HepG2 (cell line): ENCODE results near the gene NCOA7. TPM values are rescaled to one million over a fixed set of nuclear protein-coding genes. Genes with fewer than 3 reads are reported as not detected.

Source experiments
- NFATC3 ChIP-seq: sonication (generic); formaldehyde crosslinking; IDR thresholded peaks from 2 replicates; pipeline ENCODE4 v1.5.1; 2020; ENCODE audit warnings: mild to moderate bottlenecking, missing genetic modification reagents
- RARG ChIP-seq: sonication (generic); formaldehyde crosslinking; IDR thresholded peaks from 2 replicates; pipeline ENCODE4 v1.4.0; 2020; ENCODE audit warnings: low read depth, mild to moderate bottlenecking, missing genetic modification reagents
- SIX4 ChIP-seq: sonication (generic); formaldehyde crosslinking; IDR thresholded peaks from 2 replicates; pipeline ENCODE4 v1.4.0; 2020; ENCODE audit warnings: missing genetic modification reagents
- ZNF225 ChIP-seq: sonication (generic); formaldehyde crosslinking; IDR thresholded peaks from 2 replicates; pipeline ENCODE4 v1.4.0; 2020; ENCODE audit warnings: mild to moderate bottlenecking, missing genetic modification reagents
- ZNF34 ChIP-seq: sonication (generic); formaldehyde crosslinking; IDR thresholded peaks from 2 replicates; pipeline ENCODE4 v1.4.0; 2020; ENCODE audit warnings: mild to moderate bottlenecking, missing genetic modification reagents, borderline replicate concordance
- ZNF350 ChIP-seq: sonication (generic); formaldehyde crosslinking; IDR thresholded peaks from 2 replicates; pipeline ENCODE4 v1.4.0; 2020; ENCODE audit warnings: mild to moderate bottlenecking, low read depth, missing genetic modification reagents, borderline replicate concordance
- ZNF891 ChIP-seq: sonication (generic); formaldehyde crosslinking; IDR thresholded peaks from 2 replicates; pipeline ENCODE4 v1.5.0; 2020; ENCODE audit warnings: mild to moderate bottlenecking, missing genetic modification reagents
- polyA plus RNA-seq, 8 experiments: library from polyadenylated mRNA; depleted of rRNA in 3 of 8; stranded (reverse) in 7 of 8; unstranded in 1 of 8; fragments of >200 nt; fragmentation: Illumina TruSeq in 4 of 8; extraction: Trizol in 4 of 8; gene quantifications; 2 replicates each; pipeline versions ENCODE4 v1.2.1 to v1.2.3, GENCODE V29; 2011 to 2016; ENCODE audit warnings: low read depth in 4 of 8, missing spikeins in 1 of 8, mixed read lengths in 1 of 8; ENCODE audit not compliant: insufficient read depth in 1 of 8
- total RNA-seq, 5 experiments: library from RNA; depleted of rRNA; stranded (reverse); fragments of >200 nt; fragmentation: Illumina TruSeq; extraction: Trizol; gene quantifications; 2 replicates each; pipeline ENCODE4 v1.2.3, GENCODE V29; 2016; ENCODE audit warnings: low read depth in 1 of 5
- TF ChIP-seq, protein P1 (sequence below): sonication (generic); formaldehyde crosslinking; IDR thresholded peaks from 2 replicates; pipeline ENCODE4 v1.4.0; 2020; ENCODE audit warnings: missing genetic modification reagents
- TF ChIP-seq, protein P2 (sequence below): sonication (generic); formaldehyde crosslinking; IDR thresholded peaks from 2 replicates; pipeline ENCODE4 v1.4.0; 2020; ENCODE audit warnings: mild to moderate bottlenecking, low read depth, missing genetic modification reagents
- TF ChIP-seq, protein P3 (sequence below): sonication (generic); formaldehyde crosslinking; IDR thresholded peaks from 2 replicates; pipeline ENCODE4 v1.4.0; 2020; ENCODE audit warnings: missing genetic modification reagents
- TF ChIP-seq, protein P4 (sequence below): sonication (generic); formaldehyde crosslinking; IDR thresholded peaks from 2 replicates; pipeline ENCODE4 v1.5.0; 2020; ENCODE audit warnings: missing genetic modification reagents
- TF ChIP-seq, protein P5 (sequence below): sonication (generic); formaldehyde crosslinking; IDR thresholded peaks from 2 replicates; pipeline ENCODE4 v1.4.0; 2020; ENCODE audit warnings: missing genetic modification reagents
- TF ChIP-seq, protein P6 (sequence below): sonication (generic); formaldehyde crosslinking; IDR thresholded peaks from 2 replicates; pipeline ENCODE4 v1.9.0; 2021; ENCODE audit warnings: missing genetic modification reagents, borderline replicate concordance

Gene NCOA7
- total and polyA plus RNA-seq, 2 of the 13 experiments (the other 11 are each of a cell fraction or from before 2014, with no cell fraction given), result 13.6 to 20.8 TPM

DNA sequence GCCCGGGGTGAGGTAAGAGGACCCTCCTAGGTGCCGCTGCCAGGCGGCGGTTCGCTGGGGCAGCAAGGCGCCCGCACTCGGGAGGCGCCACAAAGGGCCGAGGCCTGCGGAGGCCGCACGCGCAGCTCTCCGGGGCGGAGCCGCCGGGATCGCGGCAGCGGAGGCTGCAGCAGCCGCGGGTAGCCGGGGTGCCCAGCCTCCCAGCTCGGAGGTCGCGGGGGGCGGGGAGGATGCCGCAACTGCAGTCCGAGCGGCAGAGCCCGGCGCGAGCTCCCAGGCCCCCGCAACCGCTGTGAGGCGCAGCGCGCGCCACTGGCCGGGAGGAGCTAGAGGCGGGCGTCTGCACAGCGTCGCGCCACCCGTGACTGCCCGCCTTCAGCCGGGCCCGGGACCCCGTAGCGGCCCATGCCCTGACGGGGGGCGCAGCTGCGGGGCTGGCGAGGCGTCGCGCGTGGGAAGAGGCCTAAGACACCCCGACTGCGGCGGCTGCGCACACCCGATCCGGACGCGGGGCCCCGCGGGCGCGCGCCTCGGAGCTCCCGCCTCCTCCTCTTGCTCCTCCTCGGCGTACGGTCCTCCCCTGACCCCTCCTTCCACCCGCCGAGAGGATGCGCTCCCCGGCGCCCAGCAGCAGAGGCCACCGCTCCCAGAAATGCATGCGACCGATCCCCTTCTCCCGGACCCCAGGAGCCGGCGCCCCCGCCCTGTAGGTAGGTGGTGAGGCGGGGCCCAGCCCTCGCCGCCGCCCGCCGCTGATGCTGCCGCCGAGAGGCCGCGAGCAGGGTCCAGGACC lies at the start of gene NCOA7 (continued):
- TF ChIP-seq, protein P1, sequence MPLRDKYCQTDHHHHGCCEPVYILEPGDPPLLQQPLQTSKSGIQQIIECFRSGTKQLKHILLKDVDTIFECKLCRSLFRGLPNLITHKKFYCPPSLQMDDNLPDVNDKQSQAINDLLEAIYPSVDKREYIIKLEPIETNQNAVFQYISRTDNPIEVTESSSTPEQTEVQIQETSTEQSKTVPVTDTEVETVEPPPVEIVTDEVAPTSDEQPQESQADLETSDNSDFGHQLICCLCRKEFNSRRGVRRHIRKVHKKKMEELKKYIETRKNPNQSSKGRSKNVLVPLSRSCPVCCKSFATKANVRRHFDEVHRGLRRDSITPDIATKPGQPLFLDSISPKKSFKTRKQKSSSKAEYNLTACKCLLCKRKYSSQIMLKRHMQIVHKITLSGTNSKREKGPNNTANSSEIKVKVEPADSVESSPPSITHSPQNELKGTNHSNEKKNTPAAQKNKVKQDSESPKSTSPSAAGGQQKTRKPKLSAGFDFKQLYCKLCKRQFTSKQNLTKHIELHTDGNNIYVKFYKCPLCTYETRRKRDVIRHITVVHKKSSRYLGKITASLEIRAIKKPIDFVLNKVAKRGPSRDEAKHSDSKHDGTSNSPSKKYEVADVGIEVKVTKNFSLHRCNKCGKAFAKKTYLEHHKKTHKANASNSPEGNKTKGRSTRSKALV (CRISPR knock-in tag), result peak; percentile 23; the same call in 1 of the 2 replicates
- TF ChIP-seq SIX4 (CRISPR knock-in tag), result peak; percentile 6; the same call in 1 of the 2 replicates
- peak; percentile 87; the same call in 1 of the 2 replicates for TF ChIP-seq ZNF891 (CRISPR knock-in tag)
- TF ChIP-seq, protein P2, sequence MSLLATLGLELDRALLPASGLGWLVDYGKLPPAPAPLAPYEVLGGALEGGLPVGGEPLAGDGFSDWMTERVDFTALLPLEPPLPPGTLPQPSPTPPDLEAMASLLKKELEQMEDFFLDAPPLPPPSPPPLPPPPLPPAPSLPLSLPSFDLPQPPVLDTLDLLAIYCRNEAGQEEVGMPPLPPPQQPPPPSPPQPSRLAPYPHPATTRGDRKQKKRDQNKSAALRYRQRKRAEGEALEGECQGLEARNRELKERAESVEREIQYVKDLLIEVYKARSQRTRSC (CRISPR knock-in tag), result 0 out of 2 replicates have a peak, but pooled peaks have one; percentile 59
- TF ChIP-seq, protein P3, sequence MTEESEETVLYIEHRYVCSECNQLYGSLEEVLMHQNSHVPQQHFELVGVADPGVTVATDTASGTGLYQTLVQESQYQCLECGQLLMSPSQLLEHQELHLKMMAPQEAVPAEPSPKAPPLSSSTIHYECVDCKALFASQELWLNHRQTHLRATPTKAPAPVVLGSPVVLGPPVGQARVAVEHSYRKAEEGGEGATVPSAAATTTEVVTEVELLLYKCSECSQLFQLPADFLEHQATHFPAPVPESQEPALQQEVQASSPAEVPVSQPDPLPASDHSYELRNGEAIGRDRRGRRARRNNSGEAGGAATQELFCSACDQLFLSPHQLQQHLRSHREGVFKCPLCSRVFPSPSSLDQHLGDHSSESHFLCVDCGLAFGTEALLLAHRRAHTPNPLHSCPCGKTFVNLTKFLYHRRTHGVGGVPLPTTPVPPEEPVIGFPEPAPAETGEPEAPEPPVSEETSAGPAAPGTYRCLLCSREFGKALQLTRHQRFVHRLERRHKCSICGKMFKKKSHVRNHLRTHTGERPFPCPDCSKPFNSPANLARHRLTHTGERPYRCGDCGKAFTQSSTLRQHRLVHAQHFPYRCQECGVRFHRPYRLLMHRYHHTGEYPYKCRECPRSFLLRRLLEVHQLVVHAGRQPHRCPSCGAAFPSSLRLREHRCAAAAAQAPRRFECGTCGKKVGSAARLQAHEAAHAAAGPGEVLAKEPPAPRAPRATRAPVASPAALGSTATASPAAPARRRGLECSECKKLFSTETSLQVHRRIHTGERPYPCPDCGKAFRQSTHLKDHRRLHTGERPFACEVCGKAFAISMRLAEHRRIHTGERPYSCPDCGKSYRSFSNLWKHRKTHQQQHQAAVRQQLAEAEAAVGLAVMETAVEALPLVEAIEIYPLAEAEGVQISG (CRISPR knock-in tag), result peak; percentile 79
- TF ChIP-seq, protein P4, sequence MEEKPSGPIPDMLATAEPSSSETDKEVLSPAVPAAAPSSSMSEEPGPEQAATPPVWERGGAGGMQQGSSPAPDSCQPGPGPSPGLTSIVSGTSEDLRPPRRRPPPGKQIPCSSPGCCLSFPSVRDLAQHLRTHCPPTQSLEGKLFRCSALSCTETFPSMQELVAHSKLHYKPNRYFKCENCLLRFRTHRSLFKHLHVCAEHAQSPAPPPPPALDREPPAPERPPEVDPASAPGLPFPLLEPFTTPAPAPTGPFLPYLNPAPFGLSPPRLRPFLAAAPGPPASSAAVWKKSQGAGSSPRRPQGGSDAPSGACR (CRISPR knock-in tag), result 0 out of 2 replicates have a peak, but pooled peaks have one; percentile 3
- TF ChIP-seq NFATC3 (CRISPR knock-in tag), result peak; percentile 68; the same call in 1 of the 2 replicates
- peak; percentile 88; the same call in 1 of the 2 replicates for TF ChIP-seq ZNF350 (CRISPR knock-in tag)
- TF ChIP-seq ZNF225, result peak; percentile 59
- TF ChIP-seq, protein P5, sequence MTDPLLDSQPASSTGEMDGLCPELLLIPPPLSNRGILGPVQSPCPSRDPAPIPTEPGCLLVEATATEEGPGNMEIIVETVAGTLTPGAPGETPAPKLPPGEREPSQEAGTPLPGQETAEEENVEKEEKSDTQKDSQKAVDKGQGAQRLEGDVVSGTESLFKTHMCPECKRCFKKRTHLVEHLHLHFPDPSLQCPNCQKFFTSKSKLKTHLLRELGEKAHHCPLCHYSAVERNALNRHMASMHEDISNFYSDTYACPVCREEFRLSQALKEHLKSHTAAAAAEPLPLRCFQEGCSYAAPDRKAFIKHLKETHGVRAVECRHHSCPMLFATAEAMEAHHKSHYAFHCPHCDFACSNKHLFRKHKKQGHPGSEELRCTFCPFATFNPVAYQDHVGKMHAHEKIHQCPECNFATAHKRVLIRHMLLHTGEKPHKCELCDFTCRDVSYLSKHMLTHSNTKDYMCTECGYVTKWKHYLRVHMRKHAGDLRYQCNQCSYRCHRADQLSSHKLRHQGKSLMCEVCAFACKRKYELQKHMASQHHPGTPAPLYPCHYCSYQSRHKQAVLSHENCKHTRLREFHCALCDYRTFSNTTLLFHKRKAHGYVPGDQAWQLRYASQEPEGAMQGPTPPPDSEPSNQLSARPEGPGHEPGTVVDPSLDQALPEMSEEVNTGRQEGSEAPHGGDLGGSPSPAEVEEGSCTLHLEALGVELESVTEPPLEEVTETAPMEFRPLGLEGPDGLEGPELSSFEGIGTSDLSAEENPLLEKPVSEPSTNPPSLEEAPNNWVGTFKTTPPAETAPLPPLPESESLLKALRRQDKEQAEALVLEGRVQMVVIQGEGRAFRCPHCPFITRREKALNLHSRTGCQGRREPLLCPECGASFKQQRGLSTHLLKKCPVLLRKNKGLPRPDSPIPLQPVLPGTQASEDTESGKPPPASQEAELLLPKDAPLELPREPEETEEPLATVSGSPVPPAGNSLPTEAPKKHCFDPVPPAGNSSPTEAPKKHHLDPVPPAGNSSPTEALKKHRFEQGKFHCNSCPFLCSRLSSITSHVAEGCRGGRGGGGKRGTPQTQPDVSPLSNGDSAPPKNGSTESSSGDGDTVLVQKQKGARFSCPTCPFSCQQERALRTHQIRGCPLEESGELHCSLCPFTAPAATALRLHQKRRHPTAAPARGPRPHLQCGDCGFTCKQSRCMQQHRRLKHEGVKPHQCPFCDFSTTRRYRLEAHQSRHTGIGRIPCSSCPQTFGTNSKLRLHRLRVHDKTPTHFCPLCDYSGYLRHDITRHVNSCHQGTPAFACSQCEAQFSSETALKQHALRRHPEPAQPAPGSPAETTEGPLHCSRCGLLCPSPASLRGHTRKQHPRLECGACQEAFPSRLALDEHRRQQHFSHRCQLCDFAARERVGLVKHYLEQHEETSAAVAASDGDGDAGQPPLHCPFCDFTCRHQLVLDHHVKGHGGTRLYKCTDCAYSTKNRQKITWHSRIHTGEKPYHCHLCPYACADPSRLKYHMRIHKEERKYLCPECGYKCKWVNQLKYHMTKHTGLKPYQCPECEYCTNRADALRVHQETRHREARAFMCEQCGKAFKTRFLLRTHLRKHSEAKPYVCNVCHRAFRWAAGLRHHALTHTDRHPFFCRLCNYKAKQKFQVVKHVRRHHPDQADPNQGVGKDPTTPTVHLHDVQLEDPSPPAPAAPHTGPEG (CRISPR knock-in tag), result peak; percentile 91
- peak; percentile 97 for TF ChIP-seq ZNF34 (CRISPR knock-in tag)
- peak; percentile 84; the same call in 1 of the 2 replicates for TF ChIP-seq RARG (CRISPR knock-in tag)
- TF ChIP-seq, protein P6, sequence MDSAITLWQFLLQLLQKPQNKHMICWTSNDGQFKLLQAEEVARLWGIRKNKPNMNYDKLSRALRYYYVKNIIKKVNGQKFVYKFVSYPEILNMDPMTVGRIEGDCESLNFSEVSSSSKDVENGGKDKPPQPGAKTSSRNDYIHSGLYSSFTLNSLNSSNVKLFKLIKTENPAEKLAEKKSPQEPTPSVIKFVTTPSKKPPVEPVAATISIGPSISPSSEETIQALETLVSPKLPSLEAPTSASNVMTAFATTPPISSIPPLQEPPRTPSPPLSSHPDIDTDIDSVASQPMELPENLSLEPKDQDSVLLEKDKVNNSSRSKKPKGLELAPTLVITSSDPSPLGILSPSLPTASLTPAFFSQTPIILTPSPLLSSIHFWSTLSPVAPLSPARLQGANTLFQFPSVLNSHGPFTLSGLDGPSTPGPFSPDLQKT, result no peak; the same call in 1 of the 2 replicates
